T-helper 17 cell (primary cell): ENCODE measurements around the gene TLR9. TPM values are rescaled to one million over a fixed set of nuclear protein-coding genes. Genes with fewer than 3 reads are reported as not detected.

ENCODE experiments used
- ATAC-seq: fragments of 150-1000 bp; cut with Tn5 transposase; 2 replicates; pipeline ENCODE4 v1.10.0; 2021; ENCODE audit warnings: mild to moderate bottlenecking, moderate library complexity
- DNase-seq, 3 donors: peaks; one replicate each; pipeline versions ENCODE4 v3.0.0 to v3.0.0-alpha.2; 2020 to 2021
- H3K9me3 ChIP-seq: one replicate; pipeline ENCODE4 v1.7.0; 2013; ENCODE audit warnings: low read length, mild to moderate bottlenecking; ENCODE audit not compliant: control insufficient read depth, poor library complexity, severe bottlenecking
- H3K27ac Mint-ChIP-seq: one replicate; pipeline ENCODE4 v1.8.0; 2022; ENCODE audit warnings: mild to moderate bottlenecking, moderate library complexity, mixed read lengths
- H3K27me3 Mint-ChIP-seq: one replicate; pipeline ENCODE4 v1.8.0; 2022; ENCODE audit warnings: mixed read lengths
- H3K36me3 Mint-ChIP-seq: one replicate; pipeline ENCODE4 v1.8.0; 2022; ENCODE audit warnings: low read depth, mixed read lengths
- H3K4me1 Mint-ChIP-seq: one replicate; pipeline ENCODE4 v1.8.0; 2022; ENCODE audit warnings: mild to moderate bottlenecking, mixed read lengths
- H3K4me3 Mint-ChIP-seq: one replicate; pipeline ENCODE4 v1.8.0; 2022; ENCODE audit warnings: mild to moderate bottlenecking, moderate library complexity, mixed read lengths
- total RNA-seq, 4 donors: library from RNA in 2 of 4; stranded (reverse) in 2 of 4; gene quantifications; one replicate each; pipeline ENCODE4 v1.2.3 and lab custom pipeline; 2022 to 2026

TLR9 gene
- total RNA-seq, 2 donors from 2014 or later, result 0.42 TPM; not detected in 1

GRCh38 chr3:52198643-52199608 lies 26.5 kb downstream of the TLR9 start:
- no peaks in the 10 kb centered on the region for H3K9me3 ChIP-seq
- H3K27ac Mint-ChIP-seq, result peak overlapping the region; percentile 98
- no peak for ATAC-seq
- H3K4me3 Mint-ChIP-seq, result peak overlapping the region; percentile 98
- H3K4me1 Mint-ChIP-seq, result peaks cover 39% of the 10 kb centered on the region
- H3K36me3 Mint-ChIP-seq, result peaks cover 8% of the 10 kb centered on the region
- no peaks in the 10 kb centered on the region for H3K27me3 Mint-ChIP-seq
- no peak for DNase-seq

DNA sequence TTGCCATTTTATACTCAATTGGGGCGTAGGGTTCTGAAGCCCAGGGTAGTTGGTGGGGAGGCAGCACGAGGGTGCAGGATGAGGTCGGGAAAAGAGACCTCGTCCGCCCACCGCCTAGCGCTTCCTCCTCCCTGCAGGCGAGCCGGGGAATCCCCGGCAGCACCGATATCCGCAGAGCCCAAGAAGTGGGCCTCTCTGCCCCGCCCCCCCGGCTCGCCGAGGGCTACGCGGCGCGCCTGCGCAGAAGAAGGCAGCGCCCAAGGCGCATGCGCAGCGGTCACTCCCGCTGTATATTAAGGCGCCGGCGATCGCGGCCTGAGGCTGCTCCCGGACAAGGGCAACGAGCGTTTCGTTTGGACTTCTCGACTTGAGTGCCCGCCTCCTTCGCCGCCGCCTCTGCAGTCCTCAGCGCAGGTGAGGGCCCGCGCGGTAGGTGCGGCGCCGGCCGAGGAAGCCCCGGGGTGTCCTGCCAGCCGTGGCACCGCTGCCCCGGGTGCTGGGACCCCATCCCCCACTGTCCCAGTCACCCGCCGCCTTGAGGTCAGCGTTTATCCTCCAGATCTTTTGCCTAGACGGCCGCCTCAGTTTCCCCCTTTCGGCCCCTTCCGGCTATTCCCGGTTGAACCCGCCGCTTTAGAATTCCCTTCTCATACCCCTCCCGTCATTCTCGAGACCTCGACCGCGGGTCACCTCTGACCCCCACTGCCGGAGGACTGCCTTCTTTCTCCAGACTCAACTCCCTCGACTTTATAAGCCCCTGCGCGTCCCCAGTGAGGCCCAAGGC lies 27.4 kb downstream of the TLR9 start, which contains the start of gene ALAS1:
Gene ALAS1 (plus strand): TSS at position 319 of the 784 bp plus-strand sequence. CDS start 1,082 bp downstream, outside the sequence.
- DNase-seq (peak; percentile 94 to 98 (median 96)), ATAC-seq (peak; percentile 98)
- peaks cover 5% of the 10 kb centered on the region for H3K36me3 Mint-ChIP-seq
- peak within 1 kb of the TSS; percentile 98 for H3K4me3 Mint-ChIP-seq
- no peaks in the 10 kb centered on the region for H3K9me3 ChIP-seq
- H3K27ac Mint-ChIP-seq, result peak within 1 kb of the TSS; percentile 98
- peaks cover 37% of the 10 kb centered on the region for H3K4me1 Mint-ChIP-seq
- H3K27me3 Mint-ChIP-seq, result no peaks in the 10 kb centered on the region

DNA sequence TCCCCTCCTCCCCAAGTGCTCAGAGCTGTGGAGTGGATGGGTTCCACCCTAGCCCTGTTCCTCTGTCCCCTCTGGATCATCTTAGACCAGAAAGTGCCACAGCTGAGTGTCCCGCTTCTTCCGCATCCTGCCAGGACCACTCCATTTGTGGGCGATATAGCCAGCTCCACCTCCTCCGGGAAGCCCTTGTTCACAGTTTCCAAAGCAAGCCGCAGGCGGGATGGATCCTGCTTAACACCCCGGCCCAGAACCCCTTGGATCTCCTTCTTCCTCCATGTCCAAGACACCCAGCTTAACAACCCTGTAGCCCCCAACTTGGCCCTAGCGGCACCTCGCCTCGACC lies 28.0 kb downstream of the TLR9 start:
- Mint-ChIP-seq H3K36me3 (peaks cover 4% of the 10 kb centered on the region), H3K4me1 (peaks cover 36% of the 10 kb centered on the region), H3K4me3 (peak overlapping the region; percentile 98), H3K27me3 (no peaks in the 10 kb centered on the region), H3K27ac (peak overlapping the region; percentile 98)
- no peak for ATAC-seq
- no peak for DNase-seq
- no peaks in the 10 kb centered on the region for H3K9me3 ChIP-seq

GRCh38 chr3:52196977-52197376 lies 28.5 kb downstream of the TLR9 start:
- Mint-ChIP-seq H3K4me1 (peaks cover 33% of the 10 kb centered on the region), H3K36me3 (peaks cover 2% of the 10 kb centered on the region), H3K4me3 (no peak overlapping the region), H3K27me3 (no peaks in the 10 kb centered on the region), H3K27ac (peak overlapping the region; percentile 98)
- DNase-seq (no peak), ATAC-seq (no peak)
- H3K9me3 ChIP-seq, result no peaks in the 10 kb centered on the region

- peaks cover 24% of the 10 kb centered on the region for H3K4me1 Mint-ChIP-seq
- DNase-seq (no peak), ATAC-seq (no peak)
- H3K9me3 ChIP-seq, result no peaks in the 10 kb centered on the region
- no peaks in the 10 kb centered on the region for H3K27me3 Mint-ChIP-seq
- no peak overlapping the region for H3K4me3 Mint-ChIP-seq
- H3K27ac Mint-ChIP-seq, result peak overlapping the region; percentile 84
- H3K36me3 Mint-ChIP-seq, result peaks cover 2% of the 10 kb centered on the region
These were observed 29.6 kb downstream of the TLR9 start for GRCh38 chr3:52195823-52196331.

GRCh38 chr3:52195291-52195597 lies 30.2 kb downstream of the TLR9 start:
- H3K27me3 Mint-ChIP-seq, result no peaks in the 10 kb centered on the region
- DNase-seq (no peak), ATAC-seq (no peak)
- H3K9me3 ChIP-seq, result no peaks in the 10 kb centered on the region
- peaks cover 2% of the 10 kb centered on the region for H3K36me3 Mint-ChIP-seq
- no peak overlapping the region for H3K27ac Mint-ChIP-seq
- no peak overlapping the region for H3K4me3 Mint-ChIP-seq
- peaks cover 21% of the 10 kb centered on the region for H3K4me1 Mint-ChIP-seq

DNA sequence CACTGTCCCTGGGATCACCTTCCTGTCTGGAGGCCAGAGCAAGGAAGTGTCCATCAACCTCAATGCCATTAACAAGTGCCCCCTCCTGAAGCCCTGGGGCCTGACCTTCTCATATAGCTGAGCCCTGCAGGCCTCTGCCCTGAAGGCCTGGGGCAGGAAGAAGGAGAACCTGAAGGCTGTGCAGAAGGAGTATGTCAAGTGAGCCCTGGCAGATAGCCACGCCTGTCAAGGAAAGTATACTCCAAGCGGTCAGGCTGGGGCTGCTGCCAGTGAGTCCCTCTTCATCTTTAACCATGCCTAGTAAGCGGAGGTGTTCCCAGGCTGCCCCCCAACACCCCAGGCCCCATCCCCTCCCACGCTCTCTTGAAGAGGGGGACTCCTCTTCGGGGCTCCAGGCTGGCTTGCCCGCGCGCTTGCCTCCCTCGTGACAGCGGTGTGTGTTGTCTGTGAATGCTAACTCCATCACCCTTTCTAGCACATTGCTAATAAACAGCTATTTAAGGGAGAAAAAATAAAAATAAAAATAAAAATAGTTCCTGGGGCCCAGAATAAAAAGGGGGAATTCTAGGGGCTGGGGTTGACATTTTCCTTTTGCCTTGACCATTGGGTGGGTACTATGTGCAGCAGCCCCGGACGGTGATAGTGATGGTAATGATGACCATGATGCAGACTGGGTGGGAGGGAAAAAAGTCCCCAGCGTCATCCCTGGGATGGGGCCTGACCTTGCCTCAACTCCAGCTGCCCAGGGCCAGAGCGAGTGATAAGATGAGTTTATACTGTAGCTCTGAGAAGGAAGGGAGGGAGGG lies 30.8 kb downstream of the TLR9 start:
- Mint-ChIP-seq H3K27me3 (no peaks in the 10 kb centered on the region), H3K4me3 (no peak overlapping the region), H3K4me1 (peaks cover 19% of the 10 kb centered on the region), H3K36me3 (no peaks in the 10 kb centered on the region), H3K27ac (no peak overlapping the region)
- DNase-seq (no peak), ATAC-seq (no peak)
- no peaks in the 10 kb centered on the region for H3K9me3 ChIP-seq

DNA sequence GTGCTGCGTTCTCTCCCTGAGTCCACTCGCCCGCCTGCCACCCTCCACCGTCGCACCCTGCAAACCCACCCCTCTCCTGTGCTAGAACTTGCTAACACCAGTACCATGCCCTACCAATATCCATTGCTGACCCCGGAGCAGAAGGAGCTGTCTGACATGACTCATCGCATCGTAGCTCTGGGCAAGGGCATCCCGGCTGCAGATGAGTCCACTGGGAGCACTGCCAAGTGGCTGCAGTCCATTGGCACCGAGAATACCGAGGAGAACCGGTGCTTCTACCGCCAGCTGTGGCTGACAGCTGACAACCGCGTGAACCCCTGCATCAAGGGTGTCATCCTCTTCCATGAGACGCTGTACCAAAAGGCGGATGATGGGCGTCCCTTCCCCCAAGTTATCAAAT lies 32.4 kb downstream of the TLR9 start:
- DNase-seq (no peak), ATAC-seq (no peak)
- peaks cover 10% of the 10 kb centered on the region for H3K4me1 Mint-ChIP-seq
- no peaks in the 10 kb centered on the region for H3K9me3 ChIP-seq
- H3K36me3 Mint-ChIP-seq, result no peaks in the 10 kb centered on the region
- no peaks in the 10 kb centered on the region for H3K27me3 Mint-ChIP-seq
- peak overlapping the region; percentile 51 for H3K27ac Mint-ChIP-seq
- H3K4me3 Mint-ChIP-seq, result no peak overlapping the region

GRCh38 chr3:52191663-52192062 lies 33.8 kb downstream of the TLR9 start:
- H3K9me3 ChIP-seq, result no peaks in the 10 kb centered on the region
- no peak overlapping the region for H3K27ac Mint-ChIP-seq
- no peak for ATAC-seq
- peaks cover 5% of the 10 kb centered on the region for H3K4me1 Mint-ChIP-seq
- no peak for DNase-seq
- H3K27me3 Mint-ChIP-seq, result no peaks in the 10 kb centered on the region
- H3K36me3 Mint-ChIP-seq, result no peaks in the 10 kb centered on the region
- no peak overlapping the region for H3K4me3 Mint-ChIP-seq

DNA sequence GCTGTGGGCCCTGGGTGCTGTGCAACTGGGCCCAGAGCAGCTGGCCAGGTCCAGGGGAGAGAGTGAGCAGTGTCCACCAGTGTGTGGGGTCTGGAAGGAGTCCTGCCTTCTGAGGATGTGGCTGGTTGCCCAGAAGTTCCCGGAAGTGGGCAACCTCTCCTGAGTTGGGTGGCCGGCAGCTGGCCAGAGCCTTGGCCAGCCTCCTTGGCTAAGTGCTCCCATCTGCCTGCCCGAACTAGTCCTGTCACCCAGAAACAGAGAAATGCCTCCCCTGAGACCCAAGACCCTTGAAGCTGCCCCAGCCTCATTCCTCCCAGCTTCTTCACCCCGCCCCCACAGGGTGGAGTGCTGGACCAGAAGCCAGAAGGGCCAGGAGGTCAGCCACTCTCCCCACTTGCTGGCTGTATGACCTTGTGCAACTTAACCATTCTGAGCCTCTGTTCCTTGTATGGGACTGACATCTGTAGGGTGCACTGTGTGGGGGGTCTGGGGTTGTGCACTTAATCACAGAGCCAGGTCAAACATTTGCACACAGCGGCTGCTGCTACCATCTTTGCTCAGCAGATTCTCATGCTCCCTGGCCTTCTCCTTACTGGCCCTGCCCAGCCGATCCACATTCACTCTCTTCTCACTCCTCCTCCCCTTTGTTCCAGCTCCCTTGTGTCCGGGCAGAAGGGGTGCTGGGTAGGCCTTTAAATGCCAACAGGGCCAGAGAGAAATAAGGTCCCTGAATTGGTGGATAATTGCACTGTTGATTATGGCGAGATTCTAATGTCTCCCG lies 35.0 kb downstream of the TLR9 start:
- Mint-ChIP-seq H3K4me3 (no peak overlapping the region), H3K4me1 (peaks cover 7% of the 10 kb centered on the region), H3K27ac (no peak overlapping the region), H3K36me3 (no peaks in the 10 kb centered on the region), H3K27me3 (no peaks in the 10 kb centered on the region)
- no peaks in the 10 kb centered on the region for H3K9me3 ChIP-seq
- ATAC-seq, result no peak
- DNase-seq, result no peak

DNA sequence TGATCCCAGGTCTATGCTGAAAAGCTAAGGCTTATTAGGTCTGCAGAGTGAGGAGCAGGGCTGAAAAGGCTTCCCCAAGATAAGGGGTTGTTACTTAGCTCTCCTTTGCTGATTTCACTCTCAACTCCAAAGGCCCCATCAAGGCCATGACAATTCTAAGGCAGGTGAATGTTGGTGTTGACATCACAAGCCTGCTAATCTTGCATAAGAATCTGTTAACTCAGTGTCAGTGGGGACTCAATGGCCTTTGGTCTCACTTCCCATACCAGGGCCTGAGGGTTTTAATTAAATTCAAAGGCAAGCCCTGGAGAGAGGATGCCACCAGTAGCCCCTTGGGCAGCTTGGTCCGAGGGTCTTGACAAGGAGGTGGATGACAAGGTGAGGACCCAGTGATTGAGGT lies 36.9 kb downstream of the TLR9 start:
- no peak for DNase-seq
- Mint-ChIP-seq H3K4me3 (no peak overlapping the region), H3K4me1 (peaks cover 13% of the 10 kb centered on the region), H3K27ac (no peak overlapping the region), H3K36me3 (no peaks in the 10 kb centered on the region), H3K27me3 (no peaks in the 10 kb centered on the region)
- H3K9me3 ChIP-seq, result no peaks in the 10 kb centered on the region
- no peak for ATAC-seq

DNA sequence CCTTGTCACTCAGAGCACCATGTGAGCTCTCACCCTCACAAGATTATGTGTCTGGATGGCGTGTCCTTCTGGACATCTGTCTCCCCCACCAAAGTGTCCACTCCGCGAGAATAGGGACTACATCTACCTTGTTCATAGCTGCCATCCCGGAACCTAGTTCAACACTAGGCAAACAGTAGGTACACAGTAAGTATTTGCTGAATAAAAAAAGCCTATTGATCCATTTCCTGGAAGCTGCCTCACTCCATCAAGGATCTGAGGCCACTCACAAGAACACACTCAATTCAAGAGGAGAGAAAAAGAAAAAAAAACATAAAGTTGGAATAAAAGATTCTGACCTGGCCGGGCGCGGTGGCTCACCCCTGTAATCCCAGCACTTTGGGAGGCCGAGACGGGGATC lies 38.7 kb downstream of the TLR9 start:
- H3K9me3 ChIP-seq, result no peaks in the 10 kb centered on the region
- no peak for DNase-seq
- Mint-ChIP-seq H3K27me3 (no peaks in the 10 kb centered on the region), H3K36me3 (no peaks in the 10 kb centered on the region), H3K4me1 (peaks cover 21% of the 10 kb centered on the region), H3K27ac (peak overlapping the region; percentile 59), H3K4me3 (no peak overlapping the region)
- ATAC-seq, result no peak
